ENCODE results near the gene DGCR8.
"Not testable (repeated sequence)": the region's sequence is repeated elsewhere in the genome, so short reads cannot be mapped to it uniquely, and the experiment has no call there.

Gene DGCR8

GRCh38 chr22:20066617-20067383 lies 13.2 kb upstream of the DGCR8 start:
- no peak for DNase-seq (ENCODE audit: low spot score)

GRCh38 chr22:20067384-20067682 lies 12.7 kb upstream of the DGCR8 start:
- not testable (repeated sequence) for DNase-seq (ENCODE audit: low spot score)

GRCh38 chr22:20068640-20069039 lies 11.4 kb upstream of the DGCR8 start:
- DNase-seq (ENCODE audit: low spot score), result no peak

- DNase-seq (ENCODE audit: low spot score), result no peak
Observed at GRCh38 chr22:20069331-20070042, 10.6 kb upstream of the DGCR8 start.

GRCh38 chr22:20071524-20071972 lies 8.5 kb upstream of the DGCR8 start:
- no peak for DNase-seq (ENCODE audit: low spot score)

GRCh38 chr22:20076627-20077172 lies 3.3 kb upstream of the DGCR8 start:
- DNase-seq (ENCODE audit: low spot score), result no peak

GRCh38 chr22:20080445-20080775 lies 369 bp downstream of the DGCR8 start:
- peak; percentile 86 for DNase-seq (ENCODE audit: low spot score)

- DNase-seq (ENCODE audit: low spot score), result peak; percentile 74
Observed at GRCh38 chr22:20080776-20081654, 974 bp downstream of the DGCR8 start.

- DNase-seq (ENCODE audit: low spot score), result no peak
Observed at GRCh38 chr22:20083157-20083890, 3.3 kb downstream of the DGCR8 start.

- no peak for DNase-seq (ENCODE audit: low spot score)
Observed at GRCh38 chr22:20083891-20084546, 4.0 kb downstream of the DGCR8 start.

GRCh38 chr22:20084547-20085413 lies 4.7 kb downstream of the DGCR8 start:
- DNase-seq (ENCODE audit: low spot score), result no peak

GRCh38 chr22:20085651-20086050 lies 5.6 kb downstream of the DGCR8 start:
- DNase-seq (ENCODE audit: low spot score), result no peak

GRCh38 chr22:20086101-20086599 lies 6.1 kb downstream of the DGCR8 start:
- no peak for DNase-seq (ENCODE audit: low spot score)

- no peak for DNase-seq (ENCODE audit: low spot score)
Observed at GRCh38 chr22:20086763-20087162, 6.7 kb downstream of the DGCR8 start.

GRCh38 chr22:20087319-20088262 lies 7.5 kb downstream of the DGCR8 start:
- DNase-seq (ENCODE audit: low spot score), result no peak

- DNase-seq (ENCODE audit: low spot score), result no peak
Observed at GRCh38 chr22:20088263-20088648, 8.2 kb downstream of the DGCR8 start.

GRCh38 chr22:20089226-20089976 lies 9.4 kb downstream of the DGCR8 start:
- DNase-seq (ENCODE audit: low spot score), result no peak
